22Rv1 (cell line): Measurements from ENCODE around the gene RAB24.
"Not testable (repeated sequence)": the region's sequence is repeated elsewhere in the genome, so short reads cannot be mapped to it uniquely, and the experiment has no call there.

ENCODE experiments used
- CTCF ChIP-seq: fragments of 450-650 bp; IDR thresholded peaks from 2 replicates; pipeline ENCODE4 v1.5.1; 2017; ENCODE audit warnings: mild to moderate bottlenecking
- ZFX ChIP-seq: fragments of 450-650 bp; IDR thresholded peaks from 2 replicates; pipeline ENCODE4 v1.6.1; 2017; ENCODE audit warnings: antibody characterized with exemption, borderline replicate concordance

GRCh38 chr5:177306103-177306640 lies 2.7 kb upstream of the RAB24 start:
- TF ChIP-seq CTCF, ZFX: not testable (repeated sequence)
